ENCODE measurements around the gene PIK3R2.
A peak's percentile ranks its signal among the peaks of the same experiment; 100 is the strongest.

PIK3R2 gene

DNA sequence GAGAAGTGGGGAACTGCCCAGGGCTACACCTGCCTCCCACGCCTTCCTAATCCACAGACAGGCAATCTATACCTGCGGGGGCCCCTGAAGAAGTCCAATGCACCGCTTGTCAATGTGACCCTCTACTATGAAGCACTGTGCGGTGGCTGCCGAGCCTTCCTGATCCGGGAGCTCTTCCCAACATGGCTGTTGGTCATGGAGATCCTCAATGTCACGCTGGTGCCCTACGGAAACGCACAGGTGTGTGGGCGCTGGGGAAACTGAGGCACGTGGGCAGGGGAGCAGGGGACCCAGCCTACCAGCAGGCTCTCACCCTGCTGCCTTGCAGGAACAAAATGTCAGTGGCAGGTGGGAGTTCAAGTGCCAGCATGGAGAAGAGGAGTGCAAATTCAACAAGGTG, 22.0 kb downstream of the PIK3R2 start:
- FAIRE-seq: no peak

DNA sequence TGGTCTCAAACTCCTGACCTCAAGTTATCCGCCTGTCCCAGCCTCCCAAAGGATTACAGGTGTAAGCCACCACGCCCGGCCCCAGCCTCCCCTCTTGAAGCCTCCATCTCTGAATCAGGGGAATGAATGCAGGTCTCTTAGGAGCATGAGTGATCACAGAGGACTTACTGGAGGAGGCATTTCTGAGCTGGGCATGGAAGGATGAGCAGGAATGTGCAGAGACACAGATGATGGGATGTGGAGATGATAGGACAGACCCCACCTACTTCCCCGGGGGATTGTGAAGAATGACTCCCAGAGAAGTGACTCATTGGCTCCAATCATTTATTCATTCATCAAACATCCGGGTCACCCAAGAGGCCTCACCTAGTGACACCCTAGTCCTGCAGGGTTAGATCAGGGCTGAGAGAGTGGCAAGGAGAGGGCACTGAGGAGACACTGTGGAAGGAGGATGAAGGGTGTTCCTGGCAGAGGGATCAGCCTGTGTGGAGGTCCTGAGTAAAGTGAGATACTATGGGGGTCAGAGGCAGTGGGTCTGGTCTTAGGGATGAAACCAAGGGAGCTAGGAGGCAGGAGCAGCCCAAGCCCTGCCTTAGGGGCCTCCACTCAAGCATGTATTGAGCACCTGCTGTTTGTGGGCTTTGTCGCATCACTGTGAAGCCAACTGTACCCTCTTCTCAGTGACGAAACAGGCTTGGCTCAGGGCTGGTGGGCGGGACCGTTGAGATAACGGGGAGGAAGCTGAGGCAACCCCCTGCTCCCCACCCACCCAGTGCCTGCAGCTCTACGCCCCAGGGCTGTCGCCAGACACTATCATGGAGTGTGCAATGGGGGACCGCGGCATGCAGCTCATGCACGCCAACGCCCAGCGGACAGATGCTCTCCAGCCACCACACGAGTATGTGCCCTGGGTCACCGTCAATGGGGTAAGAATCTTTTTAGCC, 23.7 kb downstream of the PIK3R2 start:
- FAIRE-seq: no peak

DNA sequence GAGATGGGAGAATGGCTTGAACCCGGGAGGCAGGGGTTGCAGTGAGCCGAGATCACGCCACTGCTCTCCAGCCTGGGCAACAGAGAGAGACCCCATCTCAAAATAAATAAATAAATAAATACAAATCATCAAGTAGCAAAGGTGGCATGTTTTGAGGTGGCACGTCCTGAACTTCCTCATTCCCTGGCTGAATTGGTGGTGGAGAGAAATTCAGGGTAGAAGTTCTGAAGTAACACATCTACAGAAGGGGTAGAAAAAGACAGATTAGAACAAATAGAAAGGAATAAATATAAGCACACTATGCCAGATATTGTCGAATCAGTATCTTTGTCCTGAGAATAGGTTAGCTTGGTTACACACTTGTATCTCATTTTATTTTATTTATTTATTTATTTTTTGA, 27.0 kb downstream of the PIK3R2 start:
- FAIRE-seq: no peak

DNA sequence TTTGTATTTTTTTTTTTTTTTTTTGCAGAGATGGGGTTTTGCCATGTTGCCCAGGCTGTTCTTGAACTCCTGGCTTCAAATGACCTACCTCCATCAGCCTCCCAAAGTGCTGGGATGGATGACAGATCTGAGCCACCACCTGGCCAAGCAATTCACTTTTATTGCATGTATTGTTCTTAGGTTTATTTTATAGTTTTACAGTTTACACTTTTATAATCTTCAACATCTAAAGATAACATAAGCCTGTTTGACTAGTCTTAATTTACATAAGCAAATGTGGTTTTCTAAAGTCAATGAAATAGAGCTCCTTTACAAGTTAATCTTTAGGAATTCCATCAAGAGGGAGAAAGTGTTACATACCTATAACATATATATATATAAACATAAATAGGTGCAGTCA, 30.6 kb downstream of the PIK3R2 start:
- FAIRE-seq: no peak

DNA sequence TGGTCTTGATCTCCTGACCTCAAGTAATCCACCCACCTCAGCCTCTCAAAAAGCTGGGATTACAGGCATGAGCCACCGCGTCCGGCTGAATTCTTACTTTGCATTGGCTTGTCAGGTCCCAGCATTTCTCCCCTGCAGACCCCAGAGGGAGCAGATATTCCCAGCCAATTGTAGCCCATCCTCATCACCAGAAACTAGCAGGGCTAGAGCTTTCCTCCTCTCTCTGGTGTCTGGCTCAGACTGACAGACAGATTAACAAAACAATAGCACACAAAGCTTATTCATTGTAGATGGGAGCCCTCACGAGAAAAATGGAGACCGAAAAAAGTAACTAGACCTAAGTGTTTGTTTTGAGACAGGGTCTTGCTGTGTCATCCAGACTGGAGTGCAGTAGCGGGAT, 32.6 kb downstream of the PIK3R2 start:
- no peak for FAIRE-seq

DNA sequence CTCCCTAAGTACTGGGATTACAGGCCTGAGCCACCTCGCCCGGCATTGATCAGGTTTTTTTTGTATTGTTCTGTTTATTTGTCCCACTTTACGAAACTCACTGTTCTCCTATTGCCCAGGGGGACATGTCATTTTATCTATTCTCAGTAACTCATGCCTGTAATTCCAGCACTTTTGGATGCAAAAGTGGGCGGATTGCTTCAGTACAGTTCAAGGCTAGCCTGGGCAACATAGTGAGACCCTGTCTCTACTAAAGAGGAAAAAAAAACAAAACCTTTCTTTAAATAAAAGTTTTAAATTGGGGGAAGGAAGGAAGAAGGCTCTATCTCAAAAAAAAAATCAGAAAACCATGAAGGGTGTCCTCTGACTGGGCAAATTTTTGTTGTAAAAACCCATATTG, 37.3 kb downstream of the PIK3R2 start:
- FAIRE-seq: no peak

DNA sequence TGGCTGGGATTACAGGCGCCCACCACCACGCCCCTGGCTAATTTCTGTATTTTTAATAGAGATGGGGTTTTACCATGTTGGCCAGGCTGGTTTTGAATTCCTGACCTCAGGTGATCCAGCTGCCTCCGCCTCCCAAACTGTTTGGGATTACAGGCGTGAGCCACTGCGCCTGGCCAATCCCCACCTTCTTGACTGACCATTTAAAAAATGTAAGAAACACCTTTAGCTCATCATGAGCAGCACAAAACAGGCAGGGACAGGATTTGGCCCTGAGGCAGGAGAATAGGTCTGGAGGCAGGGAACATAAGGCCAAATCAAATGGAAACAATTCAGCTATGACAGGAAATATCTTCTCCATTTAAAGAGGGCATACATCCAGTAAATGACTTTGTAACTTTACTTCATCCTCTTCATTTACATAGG, 38.7 kb downstream of the PIK3R2 start:
- no peak for FAIRE-seq

DNA sequence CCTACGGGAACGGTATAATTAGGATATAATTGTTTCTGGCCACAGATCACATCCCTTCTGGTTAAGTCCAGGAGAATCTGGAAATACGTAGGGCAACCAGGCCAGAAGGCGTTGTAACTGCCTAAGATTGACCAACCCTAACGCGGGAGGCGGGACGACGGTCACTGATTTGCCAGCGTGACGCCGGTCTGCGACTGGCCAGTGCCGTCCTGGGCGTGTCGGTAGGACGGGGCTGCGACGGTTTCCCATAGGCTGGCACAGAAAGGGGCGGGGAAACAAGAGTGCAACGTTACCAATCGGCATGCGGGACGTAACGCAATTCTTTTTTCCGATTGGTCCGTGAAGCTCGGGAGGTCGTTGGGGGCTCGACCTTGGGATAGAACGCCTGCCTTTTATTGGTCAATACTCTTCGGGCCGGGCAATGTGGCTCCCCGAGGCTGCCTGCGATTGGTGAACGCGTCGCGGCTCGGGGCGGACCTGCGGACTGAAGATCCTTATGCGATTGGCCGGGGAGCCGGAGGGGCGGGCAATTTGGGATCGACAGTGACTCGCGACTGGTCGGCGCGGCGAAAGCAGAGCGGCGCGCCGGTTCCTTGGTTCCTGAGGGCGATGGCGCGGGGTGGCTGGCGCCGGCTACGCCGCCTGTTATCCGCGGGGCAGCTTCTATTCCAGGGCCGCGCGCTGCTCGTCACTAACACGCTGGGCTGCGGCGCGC, 39.9 kb downstream of the PIK3R2 start, which contains the start of gene MPV17L2:
Gene MPV17L2 (plus strand): TSS at position 546 of the 715 bp plus-strand sequence. CDS start 64 bp downstream, at position 610.
- peak; percentile 100 for FAIRE-seq

DNA sequence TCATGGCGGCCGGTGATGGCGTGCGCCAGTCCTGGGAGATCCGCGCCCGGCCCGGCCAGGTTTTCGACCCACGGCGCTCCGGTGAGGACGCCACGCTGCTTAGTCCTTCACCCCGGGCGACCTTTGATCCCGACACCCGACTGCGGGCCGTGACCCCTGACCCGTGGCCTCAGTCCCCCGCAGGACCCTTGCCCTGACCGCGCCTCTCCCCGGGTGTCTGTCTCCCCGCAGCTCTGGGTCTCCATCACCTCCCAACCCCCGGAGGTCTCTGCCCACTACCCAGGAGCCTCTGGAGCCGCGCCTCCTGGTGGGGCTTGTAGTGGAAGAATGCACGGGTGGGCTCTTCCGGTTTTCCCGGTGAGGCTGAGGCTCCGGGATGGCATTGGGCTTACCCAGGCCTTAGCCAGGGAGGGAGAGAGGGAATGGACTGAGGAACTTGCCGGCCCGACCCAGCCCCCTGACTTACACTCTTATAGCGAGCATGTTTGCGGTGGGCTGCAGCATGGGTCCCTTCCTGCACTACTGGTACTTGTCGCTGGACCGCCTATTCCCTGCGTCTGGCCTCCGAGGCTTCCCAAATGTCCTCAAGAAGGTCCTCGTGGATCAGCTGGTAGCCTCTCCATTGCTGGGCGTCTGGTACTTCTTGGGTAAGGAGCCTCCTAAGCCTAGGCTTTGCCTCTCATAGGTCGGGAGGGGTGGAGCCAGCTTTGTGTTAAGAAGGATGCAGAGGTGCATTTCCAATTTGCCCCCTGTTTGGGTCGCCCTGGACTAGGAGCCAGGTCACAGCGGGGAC, 40.6 kb downstream of the PIK3R2 start:
- FAIRE-seq: no peak

DNA sequence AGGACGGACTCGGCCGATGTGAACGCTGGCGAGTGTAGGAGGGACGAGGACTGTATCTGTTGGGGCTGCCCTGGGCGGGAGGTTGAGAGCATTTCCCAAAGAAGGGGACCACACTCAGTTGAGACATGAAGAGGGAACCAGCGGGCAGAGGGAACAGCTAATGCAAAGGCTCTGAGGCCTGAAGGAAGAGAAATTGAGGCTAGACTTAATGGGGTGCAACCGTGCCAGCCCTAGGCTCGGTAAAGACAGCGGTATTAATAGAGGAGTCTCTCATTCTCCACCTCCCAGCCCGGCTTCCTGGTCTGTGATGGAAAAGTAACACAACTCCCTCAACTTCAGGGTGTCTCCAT, 41.2 kb downstream of the PIK3R2 start:
- no peak for FAIRE-seq

DNA sequence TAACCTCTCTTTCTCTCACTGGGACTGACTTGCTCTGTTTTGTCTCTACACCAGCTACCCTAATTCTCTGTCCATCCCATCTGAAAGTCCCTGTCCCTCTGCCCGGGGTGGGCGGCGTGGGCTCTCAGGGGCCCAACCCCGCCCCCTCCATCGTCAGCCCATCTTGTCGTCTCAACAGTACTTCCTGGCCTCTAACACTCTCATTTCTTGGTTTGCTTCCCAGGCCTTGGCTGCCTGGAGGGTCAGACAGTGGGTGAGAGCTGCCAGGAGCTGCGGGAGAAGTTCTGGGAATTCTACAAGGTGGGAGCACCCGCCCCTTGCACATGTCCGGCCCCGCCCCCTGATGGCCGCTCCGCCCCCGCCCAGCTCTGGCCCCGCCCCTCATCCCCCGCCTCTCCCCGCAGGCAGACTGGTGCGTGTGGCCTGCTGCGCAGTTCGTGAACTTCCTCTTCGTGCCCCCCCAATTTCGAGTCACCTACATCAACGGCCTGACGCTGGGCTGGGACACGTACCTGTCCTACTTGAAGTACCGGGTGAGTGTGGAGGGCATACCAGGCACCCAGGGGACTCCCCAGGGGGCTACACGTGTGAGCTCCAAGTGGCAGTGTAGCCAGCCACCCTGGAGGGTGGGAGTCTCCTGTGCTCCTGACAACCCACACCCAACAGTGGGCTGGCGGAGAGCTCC, 41.7 kb downstream of the PIK3R2 start:
- FAIRE-seq: no peak

DNA sequence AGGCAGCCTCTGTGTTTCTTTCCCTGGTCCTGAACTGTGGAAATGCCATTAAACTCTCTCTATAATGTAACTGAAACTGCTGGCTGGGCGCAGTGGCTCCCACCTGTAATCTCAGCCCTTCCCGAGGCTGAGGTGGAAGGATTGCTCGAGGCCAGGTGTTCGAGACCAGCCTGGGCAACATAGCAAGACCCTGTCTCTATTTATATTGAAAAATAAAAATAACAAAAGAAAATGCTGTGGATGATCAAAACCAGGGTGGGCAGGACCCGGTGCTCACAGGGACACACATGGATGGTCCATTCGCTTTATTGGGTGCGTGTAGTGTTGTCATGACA, 43.5 kb downstream of the PIK3R2 start:
- FAIRE-seq: no peak

DNA sequence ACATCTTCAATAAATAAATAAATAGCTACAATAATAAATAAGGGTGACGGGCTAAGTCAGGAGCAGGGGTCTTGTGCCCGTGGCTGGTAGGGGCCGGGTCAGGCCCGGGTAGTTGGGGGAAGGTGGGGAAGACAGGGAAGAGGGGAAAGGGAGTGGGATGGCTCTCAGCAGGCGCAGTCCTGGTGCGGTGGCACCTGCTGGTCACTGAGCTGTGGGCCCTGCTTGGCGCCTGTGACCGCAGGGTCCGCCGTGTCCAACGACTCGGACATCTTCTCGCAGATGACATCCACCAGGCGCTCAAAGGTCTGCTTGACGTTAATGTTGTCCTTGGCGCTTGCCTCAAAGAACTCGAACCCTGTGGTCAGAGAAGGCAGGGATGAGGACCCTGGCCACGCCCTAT, 44.3 kb downstream of the PIK3R2 start:
- no peak for FAIRE-seq

DNA sequence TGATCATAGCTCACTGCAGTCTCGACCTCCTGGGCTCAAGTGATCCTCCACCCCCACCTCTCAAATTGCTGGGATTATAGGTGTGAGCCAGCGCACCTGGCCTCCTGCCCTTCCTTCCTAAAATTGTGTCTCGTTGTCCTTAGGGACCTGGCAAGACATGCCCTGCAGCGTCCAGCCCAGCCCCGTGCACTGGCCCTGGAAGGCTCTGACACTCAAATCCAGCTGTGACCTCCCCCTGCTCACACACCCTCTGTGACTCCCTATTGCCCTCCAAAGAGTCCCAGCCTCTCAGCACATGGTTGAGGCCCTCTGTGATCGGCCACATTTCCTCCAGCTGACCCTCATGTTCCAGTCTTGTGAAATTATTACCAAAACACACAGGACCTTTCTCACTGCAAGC, 45.0 kb downstream of the PIK3R2 start:
- no peak for FAIRE-seq

DNA sequence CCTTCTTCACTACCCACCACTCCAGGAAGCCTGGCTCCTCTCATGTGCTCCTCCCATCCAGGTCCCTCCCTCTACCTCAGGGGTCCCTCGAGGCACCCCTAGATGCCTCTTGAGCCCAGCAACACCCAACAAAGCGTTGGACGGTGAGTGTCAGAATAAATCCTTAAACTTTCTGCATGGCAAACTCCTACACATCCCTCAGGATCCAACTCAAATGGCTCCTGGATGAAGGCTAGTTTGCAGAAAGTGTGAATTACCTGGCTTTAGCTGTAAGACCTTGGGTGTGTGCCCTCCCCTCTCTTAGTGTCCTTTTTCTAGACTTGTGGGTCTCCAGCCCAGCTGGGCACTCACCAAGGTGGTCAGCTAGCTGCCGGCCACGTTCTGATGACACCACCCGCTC, 45.4 kb downstream of the PIK3R2 start:
- FAIRE-seq: no peak

DNA sequence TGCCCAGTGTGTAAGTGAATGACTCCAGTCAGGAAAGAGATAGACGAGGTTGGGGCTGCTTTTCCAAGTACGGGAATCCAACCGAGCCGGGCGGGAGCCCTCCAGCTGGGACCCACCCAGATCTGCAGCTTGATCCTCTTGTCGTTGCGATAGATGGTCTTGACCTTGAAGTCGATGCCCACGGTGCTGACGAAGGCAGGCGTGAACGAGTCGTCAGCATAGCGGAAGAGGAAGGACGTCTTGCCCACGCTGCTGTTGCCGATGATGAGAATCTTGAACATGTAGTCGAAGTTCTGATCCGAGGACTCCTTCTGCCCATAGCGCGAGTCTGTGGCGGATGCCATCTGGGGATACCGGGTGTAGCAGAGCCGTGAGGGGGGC, 49.4 kb downstream of the PIK3R2 start:
- no peak for FAIRE-seq

DNA sequence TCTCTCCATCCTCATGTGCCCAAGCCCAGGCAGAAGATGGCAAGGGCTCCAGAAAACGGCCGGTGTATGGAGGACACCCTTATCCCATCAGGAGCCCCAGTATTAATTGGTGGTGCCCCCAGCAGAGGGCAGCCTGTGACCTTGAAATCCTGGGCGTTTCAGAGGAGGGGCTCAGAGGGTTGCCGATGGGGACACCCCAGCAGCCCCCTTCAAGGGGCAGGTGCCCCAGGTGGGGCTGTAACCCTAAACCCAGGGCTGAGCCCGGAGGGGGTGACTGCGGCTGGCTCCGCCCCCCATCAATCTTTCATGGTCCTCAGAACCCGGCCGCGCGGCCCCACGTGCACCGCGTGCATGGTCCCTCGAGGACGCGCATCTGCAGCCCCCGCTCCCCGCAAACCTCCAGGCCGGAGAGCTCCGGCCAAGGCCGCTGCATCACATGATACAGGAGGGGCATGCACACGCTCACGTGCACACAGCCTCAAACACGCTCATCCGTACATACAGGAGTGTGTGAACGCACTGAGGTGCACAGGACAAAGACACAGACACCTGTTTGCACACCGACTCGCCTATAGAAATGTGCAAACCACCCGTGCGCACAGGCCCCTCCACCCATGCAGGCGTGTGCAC, 49.9 kb downstream of the PIK3R2 start:
- FAIRE-seq: no peak

DNA sequence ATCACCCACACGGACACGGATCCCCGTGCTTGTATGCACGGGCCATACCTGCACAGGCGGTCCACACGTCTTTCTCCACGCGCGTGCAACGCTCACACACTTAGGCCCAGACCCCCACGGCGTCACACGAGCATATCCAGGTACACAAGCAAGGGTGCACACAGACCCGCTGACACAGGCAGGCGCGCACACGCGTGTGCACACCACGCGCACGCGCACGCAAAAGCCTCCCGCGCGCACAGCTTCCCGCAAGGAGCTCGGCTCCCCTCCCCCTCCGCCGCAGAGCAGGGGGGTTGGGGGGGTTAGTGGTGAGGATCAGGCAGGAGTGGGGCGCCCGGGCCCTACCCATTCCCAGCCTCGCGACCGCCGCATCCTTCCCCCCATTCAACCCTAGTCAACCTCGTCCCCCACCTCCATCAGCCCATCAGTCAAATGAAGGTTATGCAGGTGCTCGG, 50.5 kb downstream of the PIK3R2 start:
- FAIRE-seq: no peak

DNA sequence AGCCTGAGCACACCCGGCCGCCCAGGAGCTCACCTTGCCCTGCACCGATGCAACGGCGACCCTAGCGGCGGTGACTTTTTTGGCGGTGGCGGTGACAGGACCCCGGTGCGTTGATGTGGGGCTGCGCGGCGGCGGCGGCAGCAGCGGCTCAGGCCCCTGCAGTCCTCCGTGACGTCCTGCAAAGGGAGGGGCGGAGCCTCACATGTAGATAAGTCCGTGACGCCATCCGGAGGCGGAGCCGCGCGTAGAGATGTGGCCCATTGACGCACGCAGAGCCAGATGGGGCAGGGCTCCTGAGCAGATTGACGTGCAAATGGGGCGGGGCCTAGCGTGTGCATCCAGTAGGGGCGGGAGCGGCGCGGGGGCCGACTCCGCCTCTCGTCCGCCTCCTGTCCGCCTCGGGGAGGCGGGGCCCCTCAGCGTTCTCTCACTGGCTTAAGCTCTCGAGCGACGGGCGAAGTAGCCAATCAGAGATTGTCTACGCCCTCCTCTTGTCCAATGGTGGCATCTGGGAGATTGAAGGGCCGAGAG, 51.0 kb downstream of the PIK3R2 start, which contains the start of gene RAB3A:
Gene RAB3A (minus strand): TSS at position 180 of the 531 bp plus-strand sequence. CDS start 1,302 bp downstream, outside the sequence.
- peak; percentile 96 for FAIRE-seq

DNA sequence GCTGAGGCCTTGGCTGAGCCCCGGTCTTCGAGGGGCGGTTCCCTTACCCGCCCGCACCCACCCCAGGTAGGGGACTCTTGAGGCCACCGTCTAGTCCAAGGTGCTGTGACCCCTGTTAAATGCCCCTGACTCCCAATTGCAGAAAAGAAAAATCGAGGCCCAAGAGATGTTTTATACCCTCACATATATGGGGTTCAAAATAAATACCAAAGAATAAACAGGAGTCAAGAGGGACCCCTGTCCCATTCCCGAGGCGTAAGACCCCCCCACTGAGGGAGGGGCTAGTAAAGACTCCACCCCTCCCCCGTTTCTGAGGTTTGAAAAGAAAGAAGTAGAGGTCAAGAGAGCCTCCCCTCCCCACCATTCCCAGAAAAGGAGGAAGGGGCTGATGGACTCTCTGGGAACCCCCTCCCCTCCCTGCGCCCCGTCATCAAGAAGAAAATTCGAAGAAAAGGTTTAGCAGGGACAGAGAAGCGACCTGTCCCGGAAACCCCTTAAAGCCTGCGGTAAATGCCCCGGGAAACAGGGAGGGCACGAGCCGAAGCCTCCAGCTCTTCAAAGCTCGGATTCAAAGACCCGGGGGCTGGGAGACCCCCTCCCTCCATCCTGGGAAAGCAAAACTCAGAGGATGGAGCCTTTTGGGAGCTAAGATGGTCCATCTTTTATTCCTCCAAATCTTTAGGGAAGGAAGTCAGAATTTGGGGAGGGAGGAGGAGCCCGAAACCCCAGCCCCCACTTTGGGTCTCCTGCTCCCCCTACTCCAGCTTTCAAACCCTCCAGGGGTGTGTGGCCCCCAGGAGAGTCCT, 51.6 kb downstream of the PIK3R2 start:
- no peak for FAIRE-seq
